SK-MEL-5 (cell line): ENCODE data around the gene OR2A5. TPM values are rescaled to one million over a fixed set of nuclear protein-coding genes. Genes with fewer than 3 reads are reported as not detected.

Experiments
- DNase-seq: peaks from one replicate; pipeline ENCODE4 v3.0.0-alpha.2; 2016; ENCODE audit warnings: low read depth, low spot score
- in situ Hi-C: cut with HindIII; loops from 2 replicates; pipeline ENCODE4 v1.10.0; 2016; ENCODE audit warnings: low sequenced_read_pairs, high pct_unique_total_duplicates, low pct_unique_long_range_greater_than_20kb
- small RNA-seq, 2 experiments: library from RNA; depleted of rRNA; stranded (forward); fragments of <200 nt; gene quantifications; one replicate each; pipeline ENCODE3, GENCODE V24; 2014
- total RNA-seq: library from RNA; depleted of rRNA; stranded (reverse); fragments of >200 nt; shearing (Covaris generic); gene quantifications from 2 replicates; pipeline ENCODE4 v1.2.3, GENCODE V29; 2014; rRNA removed

Gene OR2A5
- total RNA-seq, 1 experiment from 2014 or later: under 0.01 TPM

DNA sequence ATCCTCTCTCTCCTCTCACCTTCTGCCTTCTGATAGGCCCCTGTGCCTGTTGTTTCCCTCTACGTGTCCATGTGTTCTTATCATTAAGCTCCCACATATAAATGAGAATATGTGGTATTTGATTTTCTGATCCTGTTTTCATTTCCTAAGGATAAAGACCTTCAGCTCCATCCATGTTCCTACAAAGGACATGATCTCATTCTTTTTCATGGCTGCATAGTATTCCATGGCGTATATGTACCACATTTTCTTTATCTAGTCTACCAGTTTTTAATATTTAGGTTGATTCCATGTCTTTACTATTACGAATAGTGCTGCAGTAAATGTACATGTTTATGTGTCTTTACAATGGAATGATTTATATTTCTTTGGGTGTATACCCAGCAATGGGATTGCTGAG lies 41.9 kb downstream of the OR2A5 start:
- in situ Hi-C loops: no loop called here
- DNase-seq: no peak

DNA sequence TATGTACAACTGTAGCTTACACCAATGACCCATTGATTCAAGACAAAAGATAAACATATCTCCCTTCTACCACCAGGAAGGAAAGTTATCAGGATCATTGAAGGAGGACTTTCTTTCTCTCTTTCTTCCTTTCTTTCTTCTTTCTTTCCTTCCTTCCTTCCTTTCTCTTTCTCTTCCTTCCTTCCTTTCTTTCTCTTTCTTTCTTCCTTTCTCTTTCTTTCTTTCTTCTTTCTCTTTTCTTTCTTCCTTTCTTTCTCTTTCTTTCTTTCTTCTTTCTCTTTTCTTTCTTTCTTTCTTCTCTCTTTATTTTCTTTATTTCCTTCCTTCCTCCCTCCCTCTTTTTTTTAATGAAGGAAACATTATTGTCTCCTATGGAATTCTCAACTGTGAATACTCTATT lies 50.0 kb downstream of the OR2A5 start:
- in situ Hi-C loops: no loop called here
- no peak for DNase-seq

DNA sequence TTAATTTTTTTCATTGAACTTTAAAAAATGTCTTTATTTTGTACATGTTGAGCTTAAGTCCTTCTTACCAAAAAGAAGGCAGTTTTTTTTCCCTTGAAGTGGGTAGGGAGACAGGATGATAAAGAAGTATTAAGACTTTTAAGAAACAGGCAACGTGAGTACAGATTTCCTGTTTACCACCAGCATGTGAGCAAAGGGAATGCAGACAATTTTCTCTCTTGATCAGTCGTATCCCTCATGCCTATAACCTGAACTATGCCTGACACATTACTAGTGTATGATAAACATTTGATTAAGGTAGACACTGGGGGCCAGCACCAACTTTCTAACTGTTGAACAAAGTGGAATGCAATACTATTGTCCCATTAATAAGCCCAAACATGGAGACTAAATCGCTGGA lies 51.9 kb downstream of the OR2A5 start:
- in situ Hi-C loops: no loop called here
- DNase-seq: no peak

DNA sequence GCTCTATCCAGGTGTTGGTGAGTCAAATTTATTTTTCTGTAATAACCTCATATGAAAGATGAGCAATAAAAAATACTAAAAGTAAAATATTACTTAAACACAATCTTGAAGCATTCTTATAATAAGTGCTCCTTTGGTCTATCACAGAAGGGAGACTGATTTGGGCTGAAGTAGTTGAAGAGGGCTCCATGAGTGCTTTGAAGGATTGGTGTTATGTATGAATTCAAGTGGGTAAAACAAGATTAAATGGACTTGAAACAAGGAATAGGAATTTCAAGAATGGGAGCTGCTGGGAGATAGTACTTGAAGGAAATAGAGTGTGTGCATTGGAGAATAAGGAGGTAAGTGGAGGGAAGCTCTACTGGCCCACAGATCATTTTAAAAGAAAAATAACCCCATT lies 53.3 kb downstream of the OR2A5 start:
- DNase-seq: no peak
- in situ Hi-C loops: no loop called here

DNA sequence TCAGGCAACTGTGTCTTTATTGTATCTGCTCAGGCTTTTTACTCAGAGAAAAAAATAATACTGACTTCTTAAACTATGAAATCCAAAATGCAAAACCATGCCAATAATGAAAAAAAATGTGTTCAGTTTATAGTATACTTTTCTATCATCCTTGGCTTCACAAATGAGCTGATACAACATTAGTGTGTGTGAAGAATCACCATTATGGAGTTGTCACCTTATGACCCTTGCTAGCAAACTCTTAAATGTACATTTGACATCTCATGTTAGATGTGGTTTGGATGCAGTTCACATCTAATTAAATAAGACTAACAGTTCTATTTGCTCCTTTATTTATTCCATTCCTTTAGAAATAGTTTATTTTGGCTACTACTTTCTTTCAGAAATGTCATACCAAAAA lies 56.5 kb downstream of the OR2A5 start:
- in situ Hi-C loops: no loop called here
- DNase-seq: no peak

Small RNA genes lying within 50 kb of the gene (small RNA-seq; reads per million reads assigned to genes)
- 0 reads per million in 2 experiments for gene OR2A41P

Other genes starting within 250 kb of the OR2A5 start
- gene TCAF1, start 146.8 kb upstream of the OR2A5 start, total RNA-seq: 21.2 and 25.9 TPM in 2 replicates
- not detected in 2 replicates for gene OR2F2, start 113.7 kb upstream of the OR2A5 start, total RNA-seq
- gene OR2F1, start 94.1 kb upstream of the OR2A5 start, total RNA-seq: not detected in 2 replicates
- gene OR6B1, start 48.6 kb upstream of the OR2A5 start, total RNA-seq: not detected in 2 replicates
- gene OR2A25, start 20.9 kb downstream of the OR2A5 start, total RNA-seq: not detected in 2 replicates
- not detected in 2 replicates for gene OR2A12, start 37.3 kb downstream of the OR2A5 start, total RNA-seq
- not detected in 2 replicates for gene OR2A2, start 60.6 kb downstream of the OR2A5 start, total RNA-seq
- not detected in 2 replicates for gene OR2A14, start 74.2 kb downstream of the OR2A5 start, total RNA-seq
- gene CTAGE4, start 134.5 kb downstream of the OR2A5 start, total RNA-seq: not detected in 2 replicates
- gene ARHGEF35, start 146.9 kb downstream of the OR2A5 start, total RNA-seq: not detected in 2 replicates
- gene OR2A42, start 190.7 kb downstream of the OR2A5 start, total RNA-seq: not detected in 2 replicates
- gene OR2A7, start 215.8 kb downstream of the OR2A5 start, total RNA-seq: 0.27 TPM in 1 of 2 replicates, not detected in the other
- gene CTAGE8, start 220.3 kb downstream of the OR2A5 start, total RNA-seq: not detected in 2 replicates